A549 (cell line): ENCODE measurements around the gene SLIT1.

Experiments
- CEBPB ChIP-seq, 2 experiments: fragments of >200 bp in 1 of 2; sonication (Bioruptor Twin) in 1 of 2; formaldehyde crosslinking in 1 of 2; IDR thresholded peaks; 2 replicates each; pipeline ENCODE4 v1.6.1; 2012 to 2016
- CHD2 ChIP-seq: fragments of 150-350 bp; IDR thresholded peaks from 2 replicates; pipeline ENCODE4 v1.6.1; 2014; ENCODE audit warnings: low read length; ENCODE audit not compliant: partially characterized antibody
- ESRRA ChIP-seq: fragments of 150-350 bp; IDR thresholded peaks from 2 replicates; pipeline ENCODE4 v1.6.1; 2014; ENCODE audit warnings: mild to moderate bottlenecking, low read length, borderline replicate concordance
- HDAC2 ChIP-seq: fragments of 200-600 bp; sonication (generic); IDR thresholded peaks from 2 replicates; pipeline ENCODE4 v1.6.1; 2016
- HOXB5 ChIP-seq: fragments of 250-450 bp; sonication (Bioruptor Pico); IDR thresholded peaks from 2 replicates; pipeline ENCODE4 v1.5.0; 2020; ENCODE audit warnings: mild to moderate bottlenecking, moderate library complexity
- JUN ChIP-seq, 2 experiments: fragments of >200 bp; sonication (Bioruptor Twin); formaldehyde crosslinking; IDR thresholded peaks; 2 replicates in 1 of 2; 3 replicates in 1 of 2; pipeline ENCODE4 v1.6.1; 2016 to 2017
- MAFK ChIP-seq: fragments of 450-650 bp; IDR thresholded peaks from 2 replicates; pipeline ENCODE4 v1.6.1; 2014; ENCODE audit not compliant: partially characterized antibody
- MYC ChIP-seq: IDR thresholded peaks from 2 replicates; pipeline ENCODE4 v1.6.1; 2012; ENCODE audit warnings: mild to moderate bottlenecking, inconsistent platforms, low read length, improper control_type of control experiment, borderline replicate concordance
- POLR2A ChIP-seq: IDR thresholded peaks from 2 replicates; pipeline ENCODE4 v1.6.1; 2012; ENCODE audit warnings: mild to moderate bottlenecking, low read length
- SMC3 ChIP-seq: fragments of >200 bp; sonication (Bioruptor Twin); formaldehyde crosslinking; IDR thresholded peaks from 3 replicates; pipeline ENCODE4 v1.6.1; 2018; ENCODE audit warnings: inconsistent platforms
- SREBF2 ChIP-seq: fragments of 450-650 bp; IDR thresholded peaks from 2 replicates; pipeline ENCODE4 v1.6.1; 2014; ENCODE audit warnings: mild to moderate bottlenecking, moderate library complexity
- TF ChIP-seq, protein P1 (sequence below): fragments of >200 bp; sonication (Bioruptor Twin); formaldehyde crosslinking; IDR thresholded peaks from 3 replicates; pipeline ENCODE4 v1.5.1; 2016
- TF ChIP-seq, protein P2 (sequence below): IDR thresholded peaks from 2 replicates; pipeline ENCODE4 v1.6.1; 2012

DNA sequence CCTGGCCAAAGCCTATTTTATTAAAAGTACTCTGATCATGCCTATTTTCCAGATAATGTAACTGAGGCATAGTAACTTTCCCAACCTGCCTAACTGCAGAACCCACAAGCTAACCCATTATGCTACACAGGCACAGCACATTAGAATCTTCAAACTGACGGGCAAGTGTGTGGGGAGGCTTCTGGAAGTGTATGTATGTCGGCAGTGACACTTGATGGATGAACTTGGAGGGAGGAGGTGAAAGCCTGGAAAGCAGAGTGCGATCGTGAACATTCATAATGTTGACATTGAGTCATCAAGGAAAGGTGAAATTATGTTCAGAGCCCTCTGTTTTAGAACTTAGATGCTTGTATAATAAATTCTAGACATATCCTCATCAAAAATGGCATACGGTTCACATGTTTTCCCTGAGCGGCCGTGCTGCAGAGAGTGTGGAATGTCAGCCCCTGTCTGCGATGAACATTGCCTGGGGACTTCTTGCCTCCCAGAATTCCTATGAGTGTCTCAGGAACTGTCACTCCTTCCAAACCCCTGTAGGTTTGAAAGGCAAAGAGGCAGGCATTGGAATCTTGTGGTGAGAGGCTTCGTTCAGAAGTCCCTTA lies 102.4 kb downstream of the SLIT1 start:
- TF ChIP-seq MAFK (no peak), POLR2A (no peak), SREBF2 (no peak), CEBPB (IDR thresholded peaks at IDR 0.05) (no peak), ESRRA (no peak), CHD2 (no peak), HDAC2 (no peak), JUN (IDR thresholded peaks at IDR 0.05) (no peak), HOXB5 (CRISPR knock-in tag) (no peak), SMC3 (no peak), MYC (no peak)
- TF ChIP-seq, protein P1, sequence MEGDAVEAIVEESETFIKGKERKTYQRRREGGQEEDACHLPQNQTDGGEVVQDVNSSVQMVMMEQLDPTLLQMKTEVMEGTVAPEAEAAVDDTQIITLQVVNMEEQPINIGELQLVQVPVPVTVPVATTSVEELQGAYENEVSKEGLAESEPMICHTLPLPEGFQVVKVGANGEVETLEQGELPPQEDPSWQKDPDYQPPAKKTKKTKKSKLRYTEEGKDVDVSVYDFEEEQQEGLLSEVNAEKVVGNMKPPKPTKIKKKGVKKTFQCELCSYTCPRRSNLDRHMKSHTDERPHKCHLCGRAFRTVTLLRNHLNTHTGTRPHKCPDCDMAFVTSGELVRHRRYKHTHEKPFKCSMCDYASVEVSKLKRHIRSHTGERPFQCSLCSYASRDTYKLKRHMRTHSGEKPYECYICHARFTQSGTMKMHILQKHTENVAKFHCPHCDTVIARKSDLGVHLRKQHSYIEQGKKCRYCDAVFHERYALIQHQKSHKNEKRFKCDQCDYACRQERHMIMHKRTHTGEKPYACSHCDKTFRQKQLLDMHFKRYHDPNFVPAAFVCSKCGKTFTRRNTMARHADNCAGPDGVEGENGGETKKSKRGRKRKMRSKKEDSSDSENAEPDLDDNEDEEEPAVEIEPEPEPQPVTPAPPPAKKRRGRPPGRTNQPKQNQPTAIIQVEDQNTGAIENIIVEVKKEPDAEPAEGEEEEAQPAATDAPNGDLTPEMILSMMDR, result no peak
- TF ChIP-seq, protein P2, sequence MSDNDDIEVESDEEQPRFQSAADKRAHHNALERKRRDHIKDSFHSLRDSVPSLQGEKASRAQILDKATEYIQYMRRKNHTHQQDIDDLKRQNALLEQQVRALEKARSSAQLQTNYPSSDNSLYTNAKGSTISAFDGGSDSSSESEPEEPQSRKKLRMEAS, result no peak
